Mesenchymal stem cell (in vitro differentiated cells and primary cell): ENCODE results near the gene POLR3B.

Source experiments
- DNase-seq: peaks from one replicate; pipeline ENCODE4 v3.0.0-alpha.2; 2013
- H2AFZ ChIP-seq: one replicate; pipeline ENCODE4 v1.6.1; 2013; ENCODE audit warnings: low read depth, mild to moderate bottlenecking, control low read depth, inconsistent platforms, low read length, moderate library complexity
- H2AK5ac ChIP-seq: 2 replicates; pipeline ENCODE4 v1.6.1; 2013; ENCODE audit warnings: low read length, moderate library complexity, mild to moderate bottlenecking, inconsistent platforms; ENCODE audit not compliant: severe bottlenecking
- H2BK120ac ChIP-seq: one replicate; pipeline ENCODE4 v1.6.1; 2013; ENCODE audit warnings: low read depth, mild to moderate bottlenecking, inconsistent platforms, low read length, moderate library complexity
- H2BK12ac ChIP-seq, 2 experiments: one replicate each; pipeline ENCODE4 v1.6.1; 2013; ENCODE audit warnings: inconsistent platforms in 2 of 2, low read length in 2 of 2, mild to moderate bottlenecking in 2 of 2, moderate library complexity in 2 of 2, control low read depth in 1 of 2
- H2BK15ac ChIP-seq: one replicate; pipeline ENCODE4 v1.6.1; 2013; ENCODE audit warnings: mild to moderate bottlenecking, low read depth, inconsistent platforms; ENCODE audit not compliant: poor library complexity, severe bottlenecking
- H2BK5ac ChIP-seq: 2 replicates; pipeline ENCODE4 v1.6.1; 2013; ENCODE audit warnings: low read depth, mild to moderate bottlenecking, low read length, control low read depth, inconsistent platforms; ENCODE audit not compliant: poor library complexity, severe bottlenecking
- H3K14ac ChIP-seq, 2 experiments: one replicate each; pipeline ENCODE4 v1.6.1; 2013; ENCODE audit warnings: inconsistent platforms in 2 of 2, low read length in 2 of 2, control low read depth in 1 of 2, mild to moderate bottlenecking in 1 of 2, moderate library complexity in 1 of 2
- H3K18ac ChIP-seq, 2 experiments: one replicate each; pipeline ENCODE4 v1.6.1; 2013; ENCODE audit warnings: inconsistent platforms in 2 of 2, low read length in 2 of 2, control low read depth in 1 of 2, low read depth in 1 of 2, mild to moderate bottlenecking in 1 of 2
- H3K23ac ChIP-seq, 2 experiments: one replicate each; pipeline ENCODE4 v1.6.1; 2013; ENCODE audit warnings: inconsistent platforms in 2 of 2, low read length in 2 of 2, mild to moderate bottlenecking in 2 of 2, moderate library complexity in 2 of 2, control low read depth in 1 of 2
- H3K27ac ChIP-seq: 2 replicates; pipeline ENCODE4 v1.5.1; 2013; ENCODE audit warnings: mild to moderate bottlenecking, moderate library complexity, low read length, control low read depth, inconsistent platforms; ENCODE audit not compliant: poor library complexity, severe bottlenecking
- H3K27me3 ChIP-seq, 2 experiments: 2 replicates each; pipeline versions ENCODE4 v1.6.1 to v1.7.0; 2013; ENCODE audit warnings: low read length in 2 of 2, mild to moderate bottlenecking in 2 of 2, moderate library complexity in 2 of 2, control low read depth in 1 of 2, inconsistent platforms in 1 of 2; ENCODE audit not compliant: control insufficient read depth in 1 of 2, insufficient read depth in 1 of 2
- H3K36me3 ChIP-seq, 2 experiments: 2 replicates each; pipeline versions ENCODE4 v1.6.1 to v1.7.0; 2013; ENCODE audit warnings: low read length in 2 of 2, control low read depth in 1 of 2, inconsistent platforms in 1 of 2, low read depth in 1 of 2, mild to moderate bottlenecking in 1 of 2; ENCODE audit not compliant: insufficient read depth in 2 of 2, control insufficient read depth in 1 of 2
- H3K4ac ChIP-seq, 2 experiments: one replicate each; pipeline ENCODE4 v1.6.1; 2013; ENCODE audit warnings: inconsistent platforms in 2 of 2, low read length in 2 of 2, mild to moderate bottlenecking in 2 of 2, moderate library complexity in 2 of 2, control low read depth in 1 of 2, low read depth in 1 of 2
- H3K4me1 ChIP-seq: 2 replicates; pipeline ENCODE4 v1.6.1; 2013; ENCODE audit warnings: low read depth, low read length, control low read depth; ENCODE audit not compliant: control insufficient read depth, insufficient read depth
- H3K4me2 ChIP-seq: 2 replicates; pipeline ENCODE4 v1.6.1; 2013; ENCODE audit warnings: low read length, mild to moderate bottlenecking, inconsistent platforms; ENCODE audit not compliant: poor library complexity, severe bottlenecking
- H3K4me3 ChIP-seq, 2 experiments: 2 replicates each; pipeline versions ENCODE4 v1.5.1 to v1.7.0; 2013; ENCODE audit warnings: low read length in 2 of 2, mild to moderate bottlenecking in 2 of 2, control low read depth in 1 of 2, low read depth in 1 of 2; ENCODE audit not compliant: insufficient read depth in 1 of 2
- H3K79me1 ChIP-seq: replicated peaks from 2 replicates; pipeline ENCODE4 v1.6.1; 2013; ENCODE audit warnings: mild to moderate bottlenecking, control low read depth, low read length, inconsistent platforms; ENCODE audit not compliant: poor library complexity, severe bottlenecking
- H3K9ac ChIP-seq: 2 replicates; pipeline ENCODE4 v1.7.0; 2013; ENCODE audit warnings: mild to moderate bottlenecking, low read length, moderate library complexity
- H3K9me3 ChIP-seq: 2 replicates; pipeline ENCODE4 v1.7.0; 2013; ENCODE audit warnings: mild to moderate bottlenecking, low read length; ENCODE audit not compliant: control insufficient read depth
- H4K8ac ChIP-seq: one replicate; pipeline ENCODE4 v1.6.1; 2013; ENCODE audit warnings: inconsistent platforms, mild to moderate bottlenecking, low read length, moderate library complexity
- H4K91ac ChIP-seq: one replicate; pipeline ENCODE4 v1.6.1; 2013; ENCODE audit warnings: mild to moderate bottlenecking, low read length, inconsistent platforms
- WGBS: methylation state at CpG from one replicate; pipeline ENCODE4 v1.1.7; 2013; ENCODE audit warnings: mixed read lengths; 5-methylcytosine and 5-hydroxymethylcytosine counted together

POLR3B gene

GRCh38 chr12:106317406-106318082 is 40.0 kb upstream of the POLR3B start:
- Histone ChIP-seq H3K79me1 (no peaks in the 10 kb centered on the region), H2BK5ac (no peak overlapping the region), H2BK120ac (no peak overlapping the region), H3K4ac (no peak overlapping the region), H3K14ac (no peak overlapping the region), H3K9ac (no peak overlapping the region), H2BK15ac (no peak overlapping the region), H3K36me3 (peaks cover 24 to 80% of the 10 kb centered on the region in 2 experiments), H3K18ac (no peak overlapping the region), H3K23ac (no peak overlapping the region), H2AFZ (no peak overlapping the region), H3K4me3 (no peak overlapping the region), H4K91ac (no peak overlapping the region), H3K27ac (no peak overlapping the region), H4K8ac (no peak overlapping the region), H2BK12ac (no peak overlapping the region), H3K4me2 (no peak overlapping the region), H3K4me1 (no peaks in the 10 kb centered on the region), H3K27me3 (no peaks in the 10 kb centered on the region), H3K9me3 (no peaks in the 10 kb centered on the region), H2AK5ac (no peak overlapping the region)
- no peak for DNase-seq
- WGBS: 95% methylated on average over 6 of the region's 6 CpGs

GRCh38 chr12:106321139-106321850 is 36.3 kb upstream of the POLR3B start:
- H3K4me1 ChIP-seq: no peaks in the 10 kb centered on the region
- H3K27ac ChIP-seq: no peak overlapping the region
- H3K9me3 ChIP-seq: no peaks in the 10 kb centered on the region
- no peak overlapping the region for H4K91ac ChIP-seq
- DNase-seq: no peak
- H3K27me3 ChIP-seq: no peaks in the 10 kb centered on the region
- H4K8ac ChIP-seq: no peak overlapping the region
- no peak overlapping the region for H2BK12ac ChIP-seq
- no peak overlapping the region for H3K4ac ChIP-seq
- H3K36me3 ChIP-seq: peaks cover 29 to 86% of the 10 kb centered on the region in 2 experiments
- H3K4me2 ChIP-seq: no peak overlapping the region
- H3K18ac ChIP-seq: no peak overlapping the region
- no peak overlapping the region for H2BK120ac ChIP-seq
- no peak overlapping the region for H3K14ac ChIP-seq
- no peak overlapping the region for H2BK5ac ChIP-seq
- H3K9ac ChIP-seq: no peak overlapping the region
- 92% methylated on average over 7 of the region's 7 CpGs for whole genome bisulfite sequencing
- no peak overlapping the region for H3K4me3 ChIP-seq
- H3K23ac ChIP-seq: no peak overlapping the region
- H2AK5ac ChIP-seq: no peak overlapping the region
- no peaks in the 10 kb centered on the region for H3K79me1 ChIP-seq
- no peak overlapping the region for H2BK15ac ChIP-seq
- no peak overlapping the region for H2AFZ ChIP-seq

GRCh38 chr12:106323537-106323936 is 34.0 kb upstream of the POLR3B start:
- no peak overlapping the region for H3K27ac ChIP-seq
- no peak overlapping the region for H3K4ac ChIP-seq
- no peak overlapping the region for H3K23ac ChIP-seq
- H3K79me1 ChIP-seq: no peaks in the 10 kb centered on the region
- H4K91ac ChIP-seq: no peak overlapping the region
- no peak overlapping the region for H2BK12ac ChIP-seq
- no peaks in the 10 kb centered on the region for H3K4me1 ChIP-seq
- no peak overlapping the region for H2BK5ac ChIP-seq
- no peak overlapping the region for H4K8ac ChIP-seq
- H3K36me3 ChIP-seq: peaks cover 22 to 73% of the 10 kb centered on the region in 2 experiments
- 86% methylated on average over 2 of the region's 2 CpGs for WGBS
- H3K18ac ChIP-seq: no peak overlapping the region
- no peak for DNase-seq
- no peak overlapping the region for H3K4me3 ChIP-seq
- no peak overlapping the region for H2BK120ac ChIP-seq
- no peak overlapping the region for H2AK5ac ChIP-seq
- no peaks in the 10 kb centered on the region for H3K9me3 ChIP-seq
- no peak overlapping the region for H2AFZ ChIP-seq
- H3K4me2 ChIP-seq: no peak overlapping the region
- no peak overlapping the region for H3K14ac ChIP-seq
- H2BK15ac ChIP-seq: no peak overlapping the region
- no peak overlapping the region for H3K9ac ChIP-seq
- H3K27me3 ChIP-seq: no peaks in the 10 kb centered on the region

GRCh38 chr12:106327309-106327869 is 30.2 kb upstream of the POLR3B start:
- WGBS: 87% methylated on average over 2 of the region's 2 CpGs
- no peak overlapping the region for H2AFZ ChIP-seq

More at GRCh38 chr12:106327309-106327869, 30.2 kb upstream of the POLR3B start:
- Histone ChIP-seq H3K27ac (no peak overlapping the region), H2AK5ac (no peak overlapping the region), H3K4me2 (no peak overlapping the region), H3K36me3 (peaks cover 14 to 56% of the 10 kb centered on the region in 2 experiments), H3K9me3 (no peaks in the 10 kb centered on the region), H3K4me1 (no peaks in the 10 kb centered on the region), H4K8ac (no peak overlapping the region), H3K79me1 (no peaks in the 10 kb centered on the region), H3K4me3 (no peak overlapping the region), H3K23ac (no peak overlapping the region), H2BK5ac (no peak overlapping the region), H2BK120ac (no peak overlapping the region), H2BK15ac (no peak overlapping the region), H3K18ac (no peak overlapping the region), H3K9ac (no peak overlapping the region), H4K91ac (no peak overlapping the region), H3K14ac (no peak overlapping the region), H3K4ac (no peak overlapping the region), H3K27me3 (no peaks in the 10 kb centered on the region), H2BK12ac (no peak overlapping the region)
- DNase-seq: no peak
